Kidney epithelial cell (primary cell): ENCODE data around the gene SCUBE1. TPM values are rescaled to one million over a fixed set of nuclear protein-coding genes. Genes with fewer than 3 reads are reported as not detected.

Experiments used
- DNase-seq: peaks from one replicate; pipeline ENCODE4 v3.0.0-alpha.2; 2010; ENCODE audit warnings: low read depth
- H3K27me3 ChIP-seq: 2 replicates; pipeline ENCODE4 v1.6.0; 2011; ENCODE audit warnings: low read length; ENCODE audit not compliant: control insufficient read depth, insufficient read depth
- H3K36me3 ChIP-seq: 2 replicates; pipeline ENCODE4 v1.5.1; 2011; ENCODE audit warnings: low read length; ENCODE audit not compliant: control insufficient read depth, insufficient read depth
- H3K4me3 ChIP-seq: 2 replicates; pipeline ENCODE4 v1.5.1; 2011; ENCODE audit warnings: low read depth, mild to moderate bottlenecking, control low read depth, low read length
- CTCF ChIP-seq: IDR thresholded peaks from 2 replicates; pipeline ENCODE4 v1.5.1; 2011; ENCODE audit warnings: mild to moderate bottlenecking, moderate library complexity, low read length, control low read depth, inconsistent platforms; ENCODE audit not compliant: insufficient read depth, poor library complexity, severe bottlenecking
- total RNA-seq: library from RNA; depleted of rRNA; stranded (reverse); fragments of >200 nt; gene quantifications from 2 replicates; pipeline ENCODE4 v1.2.3, GENCODE V29; 2015

SCUBE1 gene
- total RNA-seq, result 0.04 and 0.82 TPM in 2 replicates

GRCh38 chr22:43343262-43343669 is at the start of gene SCUBE1:
SCUBE1 (minus strand) TSS chr22:43343372; CDS start chr22:43343261, 111 bp downstream.
- peaks cover 58% of the 10 kb centered on the region for H3K27me3 ChIP-seq
- DNase-seq, result no peak
- TF ChIP-seq CTCF, result no peak
- no peaks in the 10 kb centered on the region for H3K36me3 ChIP-seq
- H3K4me3 ChIP-seq, result no peak within 1 kb of the TSS

- Histone ChIP-seq H3K4me3 (no peak overlapping the region), H3K27me3 (peaks cover 9% of the 10 kb centered on the region), H3K36me3 (no peaks in the 10 kb centered on the region)
- DNase-seq, result no peak
- no peak for TF ChIP-seq CTCF
Measured at GRCh38 chr22:43392385-43392989, 49.3 kb upstream of the SCUBE1 start.

GRCh38 chr22:43391306-43391705 is 48.1 kb upstream of the SCUBE1 start:
- Histone ChIP-seq H3K27me3 (peaks cover 17% of the 10 kb centered on the region), H3K4me3 (no peak overlapping the region), H3K36me3 (no peaks in the 10 kb centered on the region)
- DNase-seq, result no peak
- no peak for TF ChIP-seq CTCF

GRCh38 chr22:43390872-43391271 is 47.7 kb upstream of the SCUBE1 start:
- Histone ChIP-seq H3K4me3 (no peak overlapping the region), H3K27me3 (peaks cover 18% of the 10 kb centered on the region), H3K36me3 (no peaks in the 10 kb centered on the region)
- no peak for DNase-seq
- no peak for TF ChIP-seq CTCF

- no peak for TF ChIP-seq CTCF
- Histone ChIP-seq H3K27me3 (peaks cover 24% of the 10 kb centered on the region), H3K4me3 (no peak overlapping the region), H3K36me3 (no peaks in the 10 kb centered on the region)
- DNase-seq, result no peak
Measured at GRCh38 chr22:43390166-43390565, 47.0 kb upstream of the SCUBE1 start.

- Histone ChIP-seq H3K27me3 (peaks cover 27% of the 10 kb centered on the region), H3K4me3 (no peak overlapping the region), H3K36me3 (no peaks in the 10 kb centered on the region)
- DNase-seq, result no peak
- TF ChIP-seq CTCF, result no peak
Measured at GRCh38 chr22:43389227-43389836, 46.2 kb upstream of the SCUBE1 start.
